ENCODE results near the gene LINS1.

DNA sequence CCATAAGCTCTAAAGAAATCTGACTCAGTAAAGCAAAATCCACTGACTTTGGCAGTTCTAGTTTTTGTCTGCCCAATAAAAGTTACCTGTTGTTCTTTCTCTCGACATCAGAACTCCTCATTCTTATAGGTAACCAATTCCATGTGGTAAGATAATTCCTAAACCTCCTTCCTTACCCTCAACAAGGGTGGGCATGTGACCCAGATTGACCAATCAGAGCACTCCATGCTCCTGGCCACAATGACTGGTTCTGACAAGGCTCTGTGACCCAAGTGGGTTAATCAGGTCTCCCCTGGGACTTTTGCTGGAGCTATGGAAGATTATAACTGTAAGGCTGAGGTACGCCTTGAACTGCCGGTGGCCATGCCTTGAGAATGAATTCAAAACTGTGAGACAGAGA, 31.7 kb downstream of the LINS1 start:
- TF ChIP-seq, protein P1, sequence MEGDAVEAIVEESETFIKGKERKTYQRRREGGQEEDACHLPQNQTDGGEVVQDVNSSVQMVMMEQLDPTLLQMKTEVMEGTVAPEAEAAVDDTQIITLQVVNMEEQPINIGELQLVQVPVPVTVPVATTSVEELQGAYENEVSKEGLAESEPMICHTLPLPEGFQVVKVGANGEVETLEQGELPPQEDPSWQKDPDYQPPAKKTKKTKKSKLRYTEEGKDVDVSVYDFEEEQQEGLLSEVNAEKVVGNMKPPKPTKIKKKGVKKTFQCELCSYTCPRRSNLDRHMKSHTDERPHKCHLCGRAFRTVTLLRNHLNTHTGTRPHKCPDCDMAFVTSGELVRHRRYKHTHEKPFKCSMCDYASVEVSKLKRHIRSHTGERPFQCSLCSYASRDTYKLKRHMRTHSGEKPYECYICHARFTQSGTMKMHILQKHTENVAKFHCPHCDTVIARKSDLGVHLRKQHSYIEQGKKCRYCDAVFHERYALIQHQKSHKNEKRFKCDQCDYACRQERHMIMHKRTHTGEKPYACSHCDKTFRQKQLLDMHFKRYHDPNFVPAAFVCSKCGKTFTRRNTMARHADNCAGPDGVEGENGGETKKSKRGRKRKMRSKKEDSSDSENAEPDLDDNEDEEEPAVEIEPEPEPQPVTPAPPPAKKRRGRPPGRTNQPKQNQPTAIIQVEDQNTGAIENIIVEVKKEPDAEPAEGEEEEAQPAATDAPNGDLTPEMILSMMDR (IDR thresholded peaks at IDR 0.05), result no peak
- TF ChIP-seq POLR2A (IDR thresholded peaks at IDR 0.05), result no peak
